ENCODE measurements around the gene SERGEF. TPM values are rescaled to one million over a fixed set of nuclear protein-coding genes. Genes with fewer than 3 reads are reported as not detected.

SERGEF gene
- total RNA-seq, 3 donors from 2014 or later: 23.6 to 45.0 (median 23.8) TPM

GRCh38 chr11:17801166-17801565 lies 211.7 kb downstream of the SERGEF start:
- no peak overlapping the region for H3K4me3 ChIP-seq
- TF ChIP-seq, protein P1, sequence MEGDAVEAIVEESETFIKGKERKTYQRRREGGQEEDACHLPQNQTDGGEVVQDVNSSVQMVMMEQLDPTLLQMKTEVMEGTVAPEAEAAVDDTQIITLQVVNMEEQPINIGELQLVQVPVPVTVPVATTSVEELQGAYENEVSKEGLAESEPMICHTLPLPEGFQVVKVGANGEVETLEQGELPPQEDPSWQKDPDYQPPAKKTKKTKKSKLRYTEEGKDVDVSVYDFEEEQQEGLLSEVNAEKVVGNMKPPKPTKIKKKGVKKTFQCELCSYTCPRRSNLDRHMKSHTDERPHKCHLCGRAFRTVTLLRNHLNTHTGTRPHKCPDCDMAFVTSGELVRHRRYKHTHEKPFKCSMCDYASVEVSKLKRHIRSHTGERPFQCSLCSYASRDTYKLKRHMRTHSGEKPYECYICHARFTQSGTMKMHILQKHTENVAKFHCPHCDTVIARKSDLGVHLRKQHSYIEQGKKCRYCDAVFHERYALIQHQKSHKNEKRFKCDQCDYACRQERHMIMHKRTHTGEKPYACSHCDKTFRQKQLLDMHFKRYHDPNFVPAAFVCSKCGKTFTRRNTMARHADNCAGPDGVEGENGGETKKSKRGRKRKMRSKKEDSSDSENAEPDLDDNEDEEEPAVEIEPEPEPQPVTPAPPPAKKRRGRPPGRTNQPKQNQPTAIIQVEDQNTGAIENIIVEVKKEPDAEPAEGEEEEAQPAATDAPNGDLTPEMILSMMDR (IDR thresholded peaks at IDR 0.05): no peak
- intact Hi-C loops (cut with DNase I, micrococcal nuclease): no loop called here
- no peaks in the 10 kb centered on the region for H3K9me3 ChIP-seq
- ATAC-seq (no peak), DNase-seq (no peak)
- no peaks in the 10 kb centered on the region for H3K4me1 ChIP-seq (ENCODE audit: low read depth)
- no peaks in the 10 kb centered on the region for H3K36me3 ChIP-seq (ENCODE audit: low read depth)

DNA sequence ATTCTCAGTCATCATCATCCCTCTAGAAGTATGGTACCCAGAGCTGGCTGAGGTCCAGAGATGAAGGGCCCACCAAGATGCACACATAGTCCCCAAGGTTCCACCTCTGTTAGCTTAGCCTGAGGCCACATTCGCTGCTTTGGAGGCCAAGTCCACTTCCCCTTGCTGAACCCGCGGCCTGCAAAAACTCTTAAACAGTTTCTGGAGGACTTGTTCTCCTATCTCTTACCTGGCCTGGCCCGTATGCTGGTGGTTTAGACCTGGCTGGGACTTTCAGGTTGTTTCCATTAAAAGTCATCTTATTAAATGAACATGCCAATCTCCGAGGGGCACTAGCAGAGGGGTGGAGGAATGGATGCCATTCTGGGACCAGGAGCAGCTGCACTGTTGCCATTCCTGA lies 213.7 kb downstream of the SERGEF start:
- intact Hi-C loops (cut with DNase I, micrococcal nuclease): no loop called here
- TF ChIP-seq, protein P1 (IDR thresholded peaks at IDR 0.05): no peak
- ATAC-seq: no peak
- no peak for DNase-seq
- no peaks in the 10 kb centered on the region for H3K36me3 ChIP-seq (ENCODE audit: low read depth)
- H3K9me3 ChIP-seq: no peaks in the 10 kb centered on the region
- H3K4me1 ChIP-seq (ENCODE audit: low read depth): no peaks in the 10 kb centered on the region
- no peak overlapping the region for H3K4me3 ChIP-seq

DNA sequence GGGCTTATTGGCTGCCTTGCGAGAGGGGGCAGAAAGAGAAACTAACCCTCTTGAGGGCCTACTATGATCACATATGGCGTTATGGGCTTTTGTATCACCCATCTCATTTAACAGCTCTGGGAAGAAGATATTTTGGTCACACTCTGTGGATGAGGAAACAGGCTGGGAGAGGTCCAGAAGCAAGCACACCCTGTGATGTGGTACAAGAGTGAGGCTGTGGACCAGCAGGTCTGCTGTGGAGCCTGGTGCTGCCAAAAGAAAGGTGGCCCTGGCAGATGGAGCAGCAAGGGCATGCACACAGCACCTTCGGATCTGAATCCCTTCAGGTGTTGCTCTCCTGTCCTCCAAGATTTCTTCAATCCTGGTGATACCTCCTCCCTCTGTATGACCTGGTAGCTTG lies 214.1 kb downstream of the SERGEF start:
- H3K36me3 ChIP-seq (ENCODE audit: low read depth): no peaks in the 10 kb centered on the region
- intact Hi-C loops (cut with DNase I, micrococcal nuclease): no loop called here
- H3K4me1 ChIP-seq (ENCODE audit: low read depth): no peaks in the 10 kb centered on the region
- no peaks in the 10 kb centered on the region for H3K9me3 ChIP-seq
- no peak overlapping the region for H3K4me3 ChIP-seq
- ATAC-seq (no peak), DNase-seq (no peak)
- TF ChIP-seq, protein P1 (IDR thresholded peaks at IDR 0.05): no peak

GRCh38 chr11:17798253-17798652 lies 214.6 kb downstream of the SERGEF start:
- Histone ChIP-seq H3K36me3 (ENCODE audit: low read depth) (no peaks in the 10 kb centered on the region), H3K9me3 (no peaks in the 10 kb centered on the region), H3K4me3 (no peak overlapping the region), H3K4me1 (ENCODE audit: low read depth) (no peaks in the 10 kb centered on the region)
- ATAC-seq (no peak), DNase-seq (no peak)
- intact Hi-C loops (cut with DNase I, micrococcal nuclease): no loop called here
- TF ChIP-seq, protein P1 (IDR thresholded peaks at IDR 0.05): no peak

DNA sequence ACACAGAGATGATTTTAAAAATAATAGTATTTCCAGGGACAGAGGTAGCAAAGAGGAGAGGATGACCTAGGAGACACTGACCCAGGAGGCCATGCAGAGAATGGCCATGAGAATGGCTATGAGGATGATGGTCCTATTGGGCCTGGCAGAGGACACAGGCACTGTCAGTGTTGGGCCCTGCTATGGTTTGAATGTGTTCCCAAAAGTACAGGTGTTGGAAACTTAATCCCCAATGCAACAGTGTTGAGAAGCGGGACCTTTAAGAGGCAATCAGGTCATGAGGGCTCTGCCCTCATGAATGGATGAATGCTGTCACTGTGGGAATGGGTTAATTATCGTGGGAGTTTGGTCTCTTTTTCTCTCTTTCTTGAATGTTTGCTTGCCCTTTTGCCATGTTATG lies 216.7 kb downstream of the SERGEF start:
- no peak for ATAC-seq
- no peak for DNase-seq
- intact Hi-C loops (cut with DNase I, micrococcal nuclease): no loop called here
- Histone ChIP-seq H3K4me3 (no peak overlapping the region), H3K36me3 (ENCODE audit: low read depth) (no peaks in the 10 kb centered on the region), H3K4me1 (ENCODE audit: low read depth) (no peaks in the 10 kb centered on the region), H3K9me3 (no peaks in the 10 kb centered on the region)
- TF ChIP-seq, protein P1 (IDR thresholded peaks at IDR 0.05): no peak

DNA sequence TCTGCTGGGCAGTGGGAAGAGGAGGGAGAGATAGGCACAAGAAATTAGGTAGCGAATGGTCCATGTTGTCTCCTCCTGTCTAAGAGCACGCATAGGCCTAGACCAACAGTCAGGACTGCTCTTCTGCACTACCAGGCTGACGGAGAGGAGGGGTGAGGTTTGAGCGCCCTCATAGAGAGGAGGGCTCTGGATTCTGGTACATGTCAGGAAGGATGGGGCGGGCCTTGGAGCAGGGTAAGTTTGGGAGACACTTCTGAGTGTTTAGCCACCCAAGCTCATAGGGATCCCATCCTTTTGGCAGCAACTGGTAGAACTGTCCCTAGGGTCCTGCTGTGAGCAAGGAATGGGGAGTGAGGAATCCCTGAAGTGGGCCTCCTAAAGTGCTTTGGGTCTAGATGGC lies 217.9 kb downstream of the SERGEF start:
- DNase-seq (no peak), ATAC-seq (no peak)
- no peak overlapping the region for H3K4me3 ChIP-seq
- intact Hi-C loops (cut with DNase I, micrococcal nuclease): no loop called here
- no peaks in the 10 kb centered on the region for H3K4me1 ChIP-seq (ENCODE audit: low read depth)
- TF ChIP-seq, protein P1 (IDR thresholded peaks at IDR 0.05): no peak
- no peaks in the 10 kb centered on the region for H3K36me3 ChIP-seq (ENCODE audit: low read depth)
- no peaks in the 10 kb centered on the region for H3K9me3 ChIP-seq
